H1 (cell line): ENCODE measurements around the gene DPF1. TPM values are rescaled to one million over a fixed set of nuclear protein-coding genes. Genes with fewer than 3 reads are reported as not detected.

Source experiments
- ASH2L ChIP-seq: fragments of 200-600, 300-600 bp; sonication (generic); IDR thresholded peaks from one replicate; pipeline ENCODE4 v1.7.1; 2017; ENCODE audit warnings: low read length
- CHD7 ChIP-seq: fragments of 300-600 bp; sonication (generic); IDR thresholded peaks from 2 replicates; pipeline ENCODE4 v1.7.1; 2012; ENCODE audit warnings: low read length, moderate library complexity, mild to moderate bottlenecking, inconsistent platforms; ENCODE audit not compliant: insufficient replicate concordance
- HDAC2 ChIP-seq, 2 experiments: fragments of 300-600 bp in 1 of 2; sonication (generic) in 1 of 2; IDR thresholded peaks; 2 replicates each; pipeline ENCODE4 v1.6.1; 2011 to 2012; ENCODE audit warnings: low read depth in 2 of 2, low read length in 2 of 2, mild to moderate bottlenecking in 2 of 2, moderate library complexity in 2 of 2, borderline replicate concordance in 1 of 2, inconsistent platforms in 1 of 2
- KDM4A ChIP-seq: IDR thresholded peaks from one replicate; pipeline ENCODE4 v1.7.1; 2012; ENCODE audit warnings: low read depth, mild to moderate bottlenecking, moderate library complexity, low read length, inconsistent platforms; ENCODE audit not compliant: severe bottlenecking
- polyA plus RNA-seq, 7 experiments: library from polyadenylated mRNA; depleted of rRNA in 3 of 7; stranded (reverse) in 5 of 7; unstranded in 2 of 7; fragments of >200 nt in 5 of 7; fragments of 200-250 nt in 2 of 7; gene quantifications; 1 replicate in 5 of 7; 2 replicates in 1 of 7; 4 replicates in 1 of 7; pipeline versions ENCODE4 v1.2.1 to v1.2.3, GENCODE V29; 2011 to 2013; ENCODE audit warnings: missing spikeins in 2 of 7, mixed read lengths in 2 of 7
- total RNA-seq: library from RNA; stranded (reverse); fragmentation: NEBNext Ultra II Directional; extraction: Animal tissue kit (Norgen Biotek cat#: 25700); gene quantifications from 2 replicates; pipeline ENCODE4 v1.2.1, GENCODE V29; 2021
- TF ChIP-seq, protein P1 (sequence below): IDR thresholded peaks from 2 replicates; pipeline ENCODE4 v1.6.1; 2012; ENCODE audit warnings: inconsistent platforms

DPF1 gene
- total and polyA plus RNA-seq, 2 of the 8 experiments (the other 6 are each of a cell fraction or from before 2014, with no cell fraction given): 12.9 to 15.6 TPM

GRCh38 chr19:38228491-38229439, 4.7 kb upstream of the DPF1 start (continued):
- TF ChIP-seq CHD7: no peak
- TF ChIP-seq, protein P1, sequence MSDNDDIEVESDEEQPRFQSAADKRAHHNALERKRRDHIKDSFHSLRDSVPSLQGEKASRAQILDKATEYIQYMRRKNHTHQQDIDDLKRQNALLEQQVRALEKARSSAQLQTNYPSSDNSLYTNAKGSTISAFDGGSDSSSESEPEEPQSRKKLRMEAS: peak; percentile 4; the same call in 1 of the 2 replicates
- TF ChIP-seq KDM4A: peak; percentile 83
- no peak; a peak in 1 of 4 replicates for TF ChIP-seq HDAC2 (IDR thresholded peaks at IDR 0.05; ENCODE audit: borderline replicate concordance in 1 of 2, low read depth in 2 of 2, low read length in 2 of 2)
- peak; percentile 42 for TF ChIP-seq ASH2L
- TF ChIP-seq, all 59 proteins: peak for 7
